Mucosa of rectum (tissue), 2 donors: ENCODE results near the gene PALMD.

Experiments
- H3K27ac ChIP-seq, 2 donors: one replicate each; pipeline ENCODE4 v1.7.0; 2013; ENCODE audit warnings: inconsistent platforms in 2 of 2, low read depth in 2 of 2, low read length in 2 of 2
- H3K27me3 ChIP-seq, 2 donors: one replicate each; pipeline ENCODE4 v1.7.0; 2013; ENCODE audit warnings: low read length in 2 of 2; ENCODE audit not compliant: control insufficient read depth in 2 of 2, insufficient read depth in 2 of 2
- H3K36me3 ChIP-seq, 2 donors: one replicate each; pipeline ENCODE4 v1.7.0; 2013; ENCODE audit warnings: low read length in 2 of 2; ENCODE audit not compliant: control insufficient read depth in 2 of 2, insufficient read depth in 2 of 2
- H3K4me1 ChIP-seq, 2 donors: one replicate each; pipeline ENCODE4 v1.7.0; 2013; ENCODE audit warnings: low read length in 2 of 2, mild to moderate bottlenecking in 1 of 2; ENCODE audit not compliant: control insufficient read depth in 2 of 2, insufficient read depth in 2 of 2
- H3K4me3 ChIP-seq, 2 donors: one replicate each; pipeline ENCODE4 v1.7.0; 2013; ENCODE audit warnings: low read length in 2 of 2
- H3K9ac ChIP-seq, 2 donors: one replicate each; pipeline ENCODE4 v1.7.0; 2013; ENCODE audit warnings: low read length in 2 of 2, low read depth in 1 of 2, mild to moderate bottlenecking in 1 of 2
- H3K9me3 ChIP-seq, 2 donors: one replicate each; pipeline ENCODE4 v1.7.0; 2013; ENCODE audit warnings: low read length in 2 of 2; ENCODE audit not compliant: control insufficient read depth in 2 of 2
- donor health status: healthy.
- donor health status: Normal muscosa, but diverticular disease.

The PALMD gene

GRCh38 chr1:99707535-99708142, 61.7 kb downstream of the PALMD start:
- H3K36me3 ChIP-seq = peaks cover 9 to 18% of the 10 kb centered on the region in 2 donors
- H3K27me3 ChIP-seq = no peaks in the 10 kb centered on the region
- H3K9ac ChIP-seq = no peak overlapping the region
- no peak overlapping the region for H3K27ac ChIP-seq
- no peak overlapping the region for H3K4me3 ChIP-seq
- no peaks in the 10 kb centered on the region for H3K9me3 ChIP-seq
- H3K4me1 ChIP-seq = no peaks in the 10 kb centered on the region

GRCh38 chr1:99710994-99711393, 65.1 kb downstream of the PALMD start:
- Histone ChIP-seq H3K9ac (no peak overlapping the region), H3K27me3 (no peaks in the 10 kb centered on the region), H3K36me3 (peaks cover 11 to 25% of the 10 kb centered on the region in 2 donors), H3K9me3 (no peaks in the 10 kb centered on the region), H3K4me1 (no peaks in the 10 kb centered on the region), H3K27ac (no peak overlapping the region), H3K4me3 (no peak overlapping the region)

GRCh38 chr1:99713006-99713405, 67.1 kb downstream of the PALMD start:
- H3K4me1 ChIP-seq = no peaks in the 10 kb centered on the region
- H3K36me3 ChIP-seq = peaks cover 17 to 25% of the 10 kb centered on the region in 2 donors
- H3K9me3 ChIP-seq = no peaks in the 10 kb centered on the region
- H3K27me3 ChIP-seq = no peaks in the 10 kb centered on the region
- H3K27ac ChIP-seq = no peak overlapping the region
- no peak overlapping the region for H3K9ac ChIP-seq
- no peak overlapping the region for H3K4me3 ChIP-seq

GRCh38 chr1:99717005-99717404, 71.1 kb downstream of the PALMD start:
- Histone ChIP-seq H3K27me3 (no peaks in the 10 kb centered on the region), H3K4me3 (no peak overlapping the region), H3K9ac (no peak overlapping the region), H3K36me3 (peaks cover 7 to 8% of the 10 kb centered on the region in 2 donors), H3K27ac (no peak overlapping the region), H3K4me1 (no peaks in the 10 kb centered on the region), H3K9me3 (no peaks in the 10 kb centered on the region)

GRCh38 chr1:99723251-99723650, 77.3 kb downstream of the PALMD start:
- H3K4me1 ChIP-seq = peaks cover 0 to 6% of the 10 kb centered on the region in 2 donors
- no peak overlapping the region for H3K27ac ChIP-seq
- peaks cover 0 to 3% of the 10 kb centered on the region in 2 donors for H3K36me3 ChIP-seq

GRCh38 chr1:99725996-99726395, 80.1 kb downstream of the PALMD start:
- peaks cover 0 to 6% of the 10 kb centered on the region in 2 donors for H3K4me1 ChIP-seq

More at GRCh38 chr1:99723251-99723650, 77.3 kb downstream of the PALMD start:
- Histone ChIP-seq H3K9ac (no peak overlapping the region), H3K27me3 (no peaks in the 10 kb centered on the region), H3K4me3 (no peak overlapping the region), H3K9me3 (no peaks in the 10 kb centered on the region)

GRCh38 chr1:99726407-99726806, 80.5 kb downstream of the PALMD start:
- H3K27ac ChIP-seq = no peak overlapping the region
- H3K27me3 ChIP-seq = no peaks in the 10 kb centered on the region
- H3K36me3 ChIP-seq = peaks cover 0 to 3% of the 10 kb centered on the region in 2 donors
- no peak overlapping the region for H3K9ac ChIP-seq
- peaks cover 0 to 6% of the 10 kb centered on the region in 2 donors for H3K4me1 ChIP-seq
- no peak overlapping the region for H3K4me3 ChIP-seq
- H3K9me3 ChIP-seq = no peaks in the 10 kb centered on the region

More at GRCh38 chr1:99725996-99726395, 80.1 kb downstream of the PALMD start:
- Histone ChIP-seq H3K9ac (no peak overlapping the region), H3K27me3 (no peaks in the 10 kb centered on the region), H3K9me3 (no peaks in the 10 kb centered on the region), H3K4me3 (no peak overlapping the region), H3K27ac (no peak overlapping the region), H3K36me3 (peaks cover 0 to 3% of the 10 kb centered on the region in 2 donors)

- no peaks in the 10 kb centered on the region for H3K27me3 ChIP-seq
- no peak overlapping the region for H3K9ac ChIP-seq
- H3K4me3 ChIP-seq = no peak overlapping the region
- no peaks in the 10 kb centered on the region for H3K9me3 ChIP-seq
- peaks cover 0 to 6% of the 10 kb centered on the region in 2 donors for H3K4me1 ChIP-seq
- peaks cover 0 to 3% of the 10 kb centered on the region in 2 donors for H3K36me3 ChIP-seq
- no peak overlapping the region for H3K27ac ChIP-seq
These were observed 80.9 kb downstream of the PALMD start for GRCh38 chr1:99726818-99727217.

- Histone ChIP-seq H3K27me3 (no peaks in the 10 kb centered on the region), H3K9ac (no peak overlapping the region), H3K4me1 (peaks cover 0 to 6% of the 10 kb centered on the region in 2 donors), H3K9me3 (no peaks in the 10 kb centered on the region), H3K4me3 (no peak overlapping the region), H3K27ac (no peak overlapping the region), H3K36me3 (peaks cover 0 to 3% of the 10 kb centered on the region in 2 donors)
These were observed 81.8 kb downstream of the PALMD start for GRCh38 chr1:99727575-99728185.

GRCh38 chr1:99728494-99729235, 82.8 kb downstream of the PALMD start:
- Histone ChIP-seq H3K4me1 (peaks cover 0 to 6% of the 10 kb centered on the region in 2 donors), H3K9me3 (no peaks in the 10 kb centered on the region), H3K9ac (no peak overlapping the region), H3K4me3 (no peak overlapping the region), H3K27ac (no peak overlapping the region), H3K36me3 (peaks cover 0 to 3% of the 10 kb centered on the region in 2 donors), H3K27me3 (no peaks in the 10 kb centered on the region)
